HepG2 (cell line): ENCODE measurements around the gene OR52K1. TPM values are rescaled to one million over a fixed set of nuclear protein-coding genes. Genes with fewer than 3 reads are reported as not detected.

ENCODE experiments used
- ATAC-seq: fragments of 200-7000 bp; cut with Tn5 transposase; 3 replicates; pipeline ENCODE4 v1.9.1; 2020; ENCODE audit warnings: mild to moderate bottlenecking, moderate library complexity
- BruUV-seq: library from RNA; stranded (reverse); fragments of 400-500 nt; replicated peaks from 2 replicates; lab custom pipeline; 2021; lab: Mats Ljungman, UMichigan
- CTCF ChIA-PET: fragments of 300-600 bp; formaldehyde crosslinking; extraction: SDS; loops from one replicate; lab custom pipeline; 2021; ENCODE audit warnings: low total read pairs, inconsistent platforms, low intra/inter-chr PET ratio; lab: Yijun Ruan, JAX
- POLR2A ChIA-PET: fragments of 350-600 bp; sonication (Branson Sonifier 250); formaldehyde crosslinking; loops from one replicate; lab custom pipeline; 2020; ENCODE audit warnings: antibody characterized with exemption, inconsistent platforms; lab: Yijun Ruan, JAX
- DNase-seq: peaks from one replicate; pipeline ENCODE4 v3.0.0-alpha.2; 2015; ENCODE audit warnings: low spot score
- FAIRE-seq: peaks from 3 replicates; lab custom pipeline; 2011; peaks lifted over from hg19 to GRCh38; lab: Jason Lieb, UNC
- H2AFZ ChIP-seq: one replicate; pipeline ENCODE4 v1.6.1; 2011; ENCODE audit warnings: low read length, inconsistent platforms
- H3K27ac ChIP-seq: fragments of 300-600 bp; 3 replicates; pipeline ENCODE4 v1.8.0; 2011; ENCODE audit warnings: mixed run types, mild to moderate bottlenecking, mixed read lengths, low read length, inconsistent platforms; ENCODE audit not compliant: insufficient read depth; ENCODE audit errors: extremely low read length
- H3K27me3 ChIP-seq, 2 experiments: fragments of 200-600 bp in 1 of 2; 2 replicates in 1 of 2; 3 replicates in 1 of 2; pipeline versions ENCODE4 v1.6.0 to v1.8.0; 2011; ENCODE audit warnings: low read length in 2 of 2, mild to moderate bottlenecking in 2 of 2, moderate library complexity in 2 of 2, inconsistent platforms in 1 of 2; ENCODE audit not compliant: insufficient read depth in 2 of 2, control insufficient read depth in 1 of 2
- H3K36me3 ChIP-seq, 2 experiments: fragments of 200-600 bp in 1 of 2; replicated peaks in 1 of 2; 2 replicates in 1 of 2; 3 replicates in 1 of 2; pipeline versions ENCODE4 v1.5.1 to v1.8.0; 2011; ENCODE audit warnings: low read length in 2 of 2, inconsistent platforms in 1 of 2; ENCODE audit not compliant: insufficient read depth in 2 of 2, control insufficient read depth in 1 of 2
- H3K4me1 ChIP-seq: 2 replicates; pipeline ENCODE4 v1.5.1; 2012; ENCODE audit warnings: low read length, inconsistent platforms; ENCODE audit not compliant: insufficient read depth
- H3K4me2 ChIP-seq: 2 replicates; pipeline ENCODE4 v1.6.0; 2011; ENCODE audit warnings: low read depth, low read length, inconsistent platforms
- H3K4me3 ChIP-seq, 3 experiments: fragments of 200-600 bp in 1 of 3; sonication (generic), shearing (Covaris generic) in 1 of 3; replicated peaks in 1 of 3; 2 replicates each; pipeline ENCODE4 v1.5.1; 2011 to 2016; ENCODE audit warnings: low read length in 3 of 3, inconsistent platforms in 2 of 3, low read depth in 2 of 3, mild to moderate bottlenecking in 2 of 3, control low read depth in 1 of 3, mixed read lengths in 1 of 3; ENCODE audit not compliant: insufficient read depth in 1 of 3
- H3K79me2 ChIP-seq: one replicate; pipeline ENCODE4 v1.6.1; 2011; ENCODE audit warnings: low read length, inconsistent platforms; ENCODE audit not compliant: insufficient read depth
- H3K9ac ChIP-seq: 2 replicates; pipeline ENCODE4 v1.6.0; 2011; ENCODE audit warnings: mild to moderate bottlenecking, low read depth, low read length, inconsistent platforms; ENCODE audit not compliant: insufficient read depth
- H3K9me3 ChIP-seq: 2 replicates; pipeline ENCODE4 v1.5.1; 2012; ENCODE audit warnings: mild to moderate bottlenecking, low read length
- H4K20me1 ChIP-seq: 2 replicates; pipeline ENCODE4 v1.6.0; 2011; ENCODE audit warnings: inconsistent platforms, mild to moderate bottlenecking, low read length, moderate library complexity; ENCODE audit not compliant: insufficient read depth
- FOXK2 ChIP-seq: fragments of 450-650 bp; IDR thresholded peaks from 2 replicates; pipeline ENCODE4 v1.6.1; 2016
- ZNF850 ChIP-seq: sonication (generic); formaldehyde crosslinking; conservative IDR thresholded peaks from 2 replicates; pipeline ENCODE4 v1.9.0; 2021; ENCODE audit warnings: mild to moderate bottlenecking, missing genetic modification reagents
- in situ Hi-C: cut with HindIII; loops from 2 replicates; pipeline ENCODE4 v1.10.0; 2017; ENCODE audit warnings: low pct_unique_long_range_greater_than_20kb; ENCODE audit not compliant: extremely low pct_ligation_motif_present
- intact Hi-C: fragments of 100-400 bp; cut with micrococcal nuclease; formaldehyde crosslinking; loops from one replicate; pipeline ENCODE4 v1.10.0; 2022; ENCODE audit not compliant: unreplicated experiment
- polyA plus RNA-seq, 8 experiments: library from polyadenylated mRNA; depleted of rRNA in 3 of 8; stranded (reverse) in 7 of 8; unstranded in 1 of 8; fragments of >200 nt; fragmentation: Illumina TruSeq in 4 of 8; extraction: Trizol in 4 of 8; gene quantifications; 2 replicates each; pipeline versions ENCODE4 v1.2.1 to v1.2.3, GENCODE V29; 2011 to 2016; ENCODE audit warnings: low read depth in 4 of 8, missing spikeins in 1 of 8, mixed read lengths in 1 of 8; ENCODE audit not compliant: insufficient read depth in 1 of 8
- total RNA-seq, 5 experiments: library from RNA; depleted of rRNA; stranded (reverse); fragments of >200 nt; fragmentation: Illumina TruSeq; extraction: Trizol; gene quantifications; 2 replicates each; pipeline ENCODE4 v1.2.3, GENCODE V29; 2016; ENCODE audit warnings: low read depth in 1 of 5
- TF ChIP-seq, protein P1 (sequence below), 2 experiments: sonication (generic) in 1 of 2; formaldehyde crosslinking in 1 of 2; IDR thresholded peaks; 2 replicates each; pipeline versions ENCODE4 v1.6.1 to v1.9.0; 2014 to 2022; ENCODE audit warnings: antibody characterized with exemption in 1 of 2, borderline replicate concordance in 1 of 2, inconsistent platforms in 1 of 2, low read depth in 1 of 2, missing genetic modification reagents in 1 of 2
- TF ChIP-seq, protein P2 (sequence below): sonication (generic); formaldehyde crosslinking; IDR thresholded peaks from 2 replicates; pipeline ENCODE4 v1.5.0; 2020; ENCODE audit warnings: missing genetic modification reagents, mild to moderate bottlenecking, borderline replicate concordance
- TF ChIP-seq, protein P3 (sequence below): sonication (generic); formaldehyde crosslinking; IDR thresholded peaks from 2 replicates; pipeline ENCODE4 v1.4.0; 2020; ENCODE audit warnings: mild to moderate bottlenecking, missing genetic modification reagents

Gene OR52K1
- total and polyA plus RNA-seq, 2 of the 13 experiments (the other 11 are each of a cell fraction or from before 2014, with no cell fraction given), result not detected

DNA sequence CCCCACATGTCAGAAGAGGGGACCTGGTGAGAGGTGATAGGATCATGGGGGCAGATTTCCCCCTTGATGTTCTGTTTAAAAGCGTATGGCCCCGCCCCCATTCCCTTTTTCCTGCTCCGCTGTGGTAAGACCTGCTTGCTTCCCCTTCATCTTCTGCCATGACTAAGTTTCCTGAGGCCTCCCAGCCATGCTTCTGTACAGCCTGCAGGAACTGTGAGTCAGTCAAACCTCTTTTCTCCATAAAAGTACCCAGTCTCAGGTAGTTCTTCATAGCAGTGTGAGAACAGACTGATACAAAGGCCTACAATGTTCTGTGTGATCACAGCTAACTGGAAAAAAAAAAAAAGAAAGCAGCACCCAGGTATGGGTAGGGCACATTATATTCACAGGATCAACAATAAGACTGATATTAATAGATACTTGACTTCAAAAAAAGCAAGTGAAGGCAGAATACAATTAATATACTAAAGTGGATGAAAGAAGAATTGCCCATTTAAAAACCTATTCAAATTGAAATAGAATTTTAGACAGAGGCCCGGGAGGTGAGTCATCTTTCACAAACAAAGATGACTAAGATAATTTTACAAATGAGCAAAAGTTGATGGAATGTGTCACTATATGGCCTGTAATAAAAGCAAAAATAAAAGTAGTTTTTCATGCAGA is 1.7 kb upstream of the OR52K1 start (continued):
- TF ChIP-seq ZNF850 (no peak), FOXK2 (no peak)
- TF ChIP-seq, protein P1, sequence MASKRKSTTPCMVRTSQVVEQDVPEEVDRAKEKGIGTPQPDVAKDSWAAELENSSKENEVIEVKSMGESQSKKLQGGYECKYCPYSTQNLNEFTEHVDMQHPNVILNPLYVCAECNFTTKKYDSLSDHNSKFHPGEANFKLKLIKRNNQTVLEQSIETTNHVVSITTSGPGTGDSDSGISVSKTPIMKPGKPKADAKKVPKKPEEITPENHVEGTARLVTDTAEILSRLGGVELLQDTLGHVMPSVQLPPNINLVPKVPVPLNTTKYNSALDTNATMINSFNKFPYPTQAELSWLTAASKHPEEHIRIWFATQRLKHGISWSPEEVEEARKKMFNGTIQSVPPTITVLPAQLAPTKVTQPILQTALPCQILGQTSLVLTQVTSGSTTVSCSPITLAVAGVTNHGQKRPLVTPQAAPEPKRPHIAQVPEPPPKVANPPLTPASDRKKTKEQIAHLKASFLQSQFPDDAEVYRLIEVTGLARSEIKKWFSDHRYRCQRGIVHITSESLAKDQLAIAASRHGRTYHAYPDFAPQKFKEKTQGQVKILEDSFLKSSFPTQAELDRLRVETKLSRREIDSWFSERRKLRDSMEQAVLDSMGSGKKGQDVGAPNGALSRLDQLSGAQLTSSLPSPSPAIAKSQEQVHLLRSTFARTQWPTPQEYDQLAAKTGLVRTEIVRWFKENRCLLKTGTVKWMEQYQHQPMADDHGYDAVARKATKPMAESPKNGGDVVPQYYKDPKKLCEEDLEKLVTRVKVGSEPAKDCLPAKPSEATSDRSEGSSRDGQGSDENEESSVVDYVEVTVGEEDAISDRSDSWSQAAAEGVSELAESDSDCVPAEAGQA (IDR thresholded peaks at IDR 0.05; ENCODE audit: low read depth), result no peak
- TF ChIP-seq, protein P1 (CRISPR knock-in tag; IDR thresholded peaks at IDR 0.05; ENCODE audit: borderline replicate concordance), result no peak

DNA sequence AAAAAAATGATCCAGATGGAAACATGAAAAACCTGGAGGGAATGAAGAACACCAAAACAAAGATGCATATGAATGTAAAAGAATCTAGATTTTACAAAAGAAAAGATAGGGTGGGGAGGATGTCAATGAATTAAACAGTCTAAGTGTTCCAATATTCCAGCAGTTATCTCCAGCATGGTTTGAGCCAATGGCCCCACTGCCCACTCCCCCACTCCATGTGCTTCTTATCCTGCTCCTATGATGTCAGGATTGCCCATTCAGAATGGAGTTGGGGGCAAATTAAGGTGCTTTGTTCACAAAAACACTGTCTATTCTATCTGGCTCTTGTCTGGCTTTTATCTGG is 1.2 kb upstream of the OR52K1 start:
- H3K36me3 ChIP-seq, result no peaks in the 10 kb centered on the region
- no peak overlapping the region for H3K9ac ChIP-seq
- ATAC-seq, result no peak
- H3K9me3 ChIP-seq, result no peaks in the 10 kb centered on the region
- ChIA-PET CTCF (no interaction called here), POLR2A (no interaction called here)
- no TSS peak for BruUV-seq
- no peaks in the 10 kb centered on the region for H4K20me1 ChIP-seq
- no peak for FAIRE-seq
- no peaks in the 10 kb centered on the region for H3K4me1 ChIP-seq
- intact Hi-C loops, result no loop called here
- no peak overlapping the region for H2AFZ ChIP-seq
- 0 out of 5 replicates have a peak, but pooled peaks cover 0 to 4% of the 10 kb centered on the region in 2 experiments for H3K27me3 ChIP-seq
- no peak overlapping the region for H3K27ac ChIP-seq
- TF ChIP-seq, protein P2, sequence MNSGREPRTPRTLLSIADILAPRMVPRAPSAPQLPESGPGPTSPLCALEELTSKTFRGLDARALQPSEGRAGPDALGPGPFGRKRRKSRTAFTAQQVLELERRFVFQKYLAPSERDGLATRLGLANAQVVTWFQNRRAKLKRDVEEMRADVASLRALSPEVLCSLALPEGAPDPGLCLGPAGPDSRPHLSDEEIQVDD, result no peak
- TF ChIP-seq, protein P3, sequence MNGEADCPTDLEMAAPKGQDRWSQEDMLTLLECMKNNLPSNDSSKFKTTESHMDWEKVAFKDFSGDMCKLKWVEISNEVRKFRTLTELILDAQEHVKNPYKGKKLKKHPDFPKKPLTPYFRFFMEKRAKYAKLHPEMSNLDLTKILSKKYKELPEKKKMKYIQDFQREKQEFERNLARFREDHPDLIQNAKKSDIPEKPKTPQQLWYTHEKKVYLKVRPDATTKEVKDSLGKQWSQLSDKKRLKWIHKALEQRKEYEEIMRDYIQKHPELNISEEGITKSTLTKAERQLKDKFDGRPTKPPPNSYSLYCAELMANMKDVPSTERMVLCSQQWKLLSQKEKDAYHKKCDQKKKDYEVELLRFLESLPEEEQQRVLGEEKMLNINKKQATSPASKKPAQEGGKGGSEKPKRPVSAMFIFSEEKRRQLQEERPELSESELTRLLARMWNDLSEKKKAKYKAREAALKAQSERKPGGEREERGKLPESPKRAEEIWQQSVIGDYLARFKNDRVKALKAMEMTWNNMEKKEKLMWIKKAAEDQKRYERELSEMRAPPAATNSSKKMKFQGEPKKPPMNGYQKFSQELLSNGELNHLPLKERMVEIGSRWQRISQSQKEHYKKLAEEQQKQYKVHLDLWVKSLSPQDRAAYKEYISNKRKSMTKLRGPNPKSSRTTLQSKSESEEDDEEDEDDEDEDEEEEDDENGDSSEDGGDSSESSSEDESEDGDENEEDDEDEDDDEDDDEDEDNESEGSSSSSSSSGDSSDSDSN (CRISPR knock-in tag), result no peak
- H3K79me2 ChIP-seq, result no peaks in the 10 kb centered on the region
- no peak for DNase-seq
- H3K4me3 ChIP-seq, result no peak overlapping the region
- in situ Hi-C loops, result no loop called here
- no peak overlapping the region for H3K4me2 ChIP-seq
